Activated T-helper 1 cell treated with anti-CD3 and anti-CD28 coated beads, Interleukin-2, amount 50 U/mL, for 16 hours (primary cell): ENCODE data around the gene GPRASP3.
"Not testable (repeated sequence)": the region's sequence is repeated elsewhere in the genome, so short reads cannot be mapped to it uniquely, and the experiment has no call there.

Experiments used
- DNase-seq, 2 donors: peaks; one replicate each; pipeline ENCODE4 v3.0.0-alpha.2; 2020; ENCODE audit warnings: low read depth in 1 of 2, low spot score in 1 of 2

Gene GPRASP3

GRCh38 chrX:102720237-102721168 lies at the start of gene GPRASP3:
Gene GPRASP3 (plus strand): TSS chrX:102720743. CDS start chrX:102748996, 28,253 bp downstream.
- DNase-seq = peak; percentile 29 to 56

- DNase-seq = no peak
Observed at GRCh38 chrX:102672856-102673255, 47.7 kb upstream of the GPRASP3 start.

DNA sequence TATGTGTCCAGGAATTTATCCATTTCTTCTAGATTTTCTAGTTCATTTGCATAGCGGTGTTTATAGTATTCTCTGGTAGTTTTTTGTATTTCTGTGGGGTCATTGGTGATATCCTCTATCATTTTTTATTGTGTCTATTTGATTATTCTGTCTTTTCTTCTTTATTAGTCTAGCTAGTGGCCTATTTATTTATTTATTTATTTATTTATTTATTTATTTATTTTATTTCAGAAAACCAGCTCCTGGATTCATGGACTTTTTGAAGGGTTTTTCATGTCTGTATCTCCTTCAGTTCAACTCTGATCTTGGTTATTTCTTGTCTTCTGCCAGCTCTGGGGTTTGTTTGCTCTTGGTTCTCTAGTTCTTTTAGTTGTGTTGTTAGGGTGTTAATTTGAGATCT lies 43.1 kb upstream of the GPRASP3 start:
- not testable (repeated sequence) for DNase-seq

- DNase-seq = no peak
Observed at GRCh38 chrX:102684772-102685520, 35.6 kb upstream of the GPRASP3 start.

- DNase-seq = no peak
Observed at GRCh38 chrX:102694749-102695148, 25.8 kb upstream of the GPRASP3 start.

GRCh38 chrX:102696306-102696705 lies 24.2 kb upstream of the GPRASP3 start:
- no peak for DNase-seq

- no peak for DNase-seq
Observed at GRCh38 chrX:102697494-102697893, 23.0 kb upstream of the GPRASP3 start.

DNA sequence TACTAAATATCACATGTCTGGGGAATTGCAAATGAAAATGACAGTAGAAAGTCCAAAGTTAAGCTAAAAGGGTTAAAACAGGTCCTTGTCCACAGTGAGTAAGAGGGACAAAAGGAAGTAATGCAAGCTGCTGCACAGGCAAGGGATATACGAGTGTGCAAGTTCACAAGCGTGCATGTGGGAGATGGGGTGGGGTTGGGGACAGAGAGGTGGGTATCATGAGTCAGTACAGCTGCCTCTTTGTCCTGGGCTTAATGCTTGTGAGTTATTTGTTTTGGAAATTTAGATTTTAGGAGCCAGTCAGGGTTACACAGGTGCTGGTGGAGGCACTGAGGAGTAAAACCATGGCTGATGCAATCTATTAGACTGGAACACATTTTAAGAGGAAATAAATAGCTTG lies 11.6 kb upstream of the GPRASP3 start:
- no peak for DNase-seq

GRCh38 chrX:102711872-102712215 lies 8.7 kb upstream of the GPRASP3 start:
- no peak for DNase-seq

GRCh38 chrX:102712216-102712966 lies 8.2 kb upstream of the GPRASP3 start, which contains the start of gene GPRASP2:
Gene GPRASP2 (plus strand): TSS chrX:102712448. CDS start chrX:102714870, 2,422 bp downstream.
- DNase-seq = no peak

DNA sequence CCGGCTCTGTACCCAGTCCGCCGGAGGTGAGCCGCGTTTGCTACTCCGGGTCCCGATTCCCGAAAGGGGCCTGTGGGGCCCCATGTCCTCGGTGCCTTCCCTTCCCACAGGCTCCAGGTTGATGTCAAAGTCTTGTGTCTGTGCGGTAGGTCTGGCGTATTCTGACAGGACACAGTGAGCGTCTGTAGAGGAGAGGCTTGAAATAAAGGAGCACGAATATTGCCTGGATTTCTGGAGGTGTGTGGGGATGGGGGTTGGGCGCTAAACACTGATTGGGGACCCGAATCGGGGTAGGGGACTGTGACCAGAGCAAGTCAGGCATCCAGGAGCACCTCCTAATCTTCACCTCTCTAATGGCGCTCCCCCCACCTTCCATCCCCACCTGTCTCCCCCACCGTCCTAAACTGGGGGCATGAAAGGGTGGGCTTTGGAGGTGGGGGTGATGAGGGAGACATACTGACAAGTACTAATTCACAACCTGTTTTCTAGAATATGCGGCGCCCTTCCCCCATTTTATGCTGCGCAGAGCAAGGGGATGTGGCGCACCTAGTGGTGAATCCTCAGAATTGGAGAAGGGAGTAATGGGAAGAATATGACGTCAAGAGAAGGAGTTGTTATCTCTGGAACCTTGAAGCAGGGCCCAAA lies 7.4 kb upstream of the GPRASP3 start:
- no peak for DNase-seq

DNA sequence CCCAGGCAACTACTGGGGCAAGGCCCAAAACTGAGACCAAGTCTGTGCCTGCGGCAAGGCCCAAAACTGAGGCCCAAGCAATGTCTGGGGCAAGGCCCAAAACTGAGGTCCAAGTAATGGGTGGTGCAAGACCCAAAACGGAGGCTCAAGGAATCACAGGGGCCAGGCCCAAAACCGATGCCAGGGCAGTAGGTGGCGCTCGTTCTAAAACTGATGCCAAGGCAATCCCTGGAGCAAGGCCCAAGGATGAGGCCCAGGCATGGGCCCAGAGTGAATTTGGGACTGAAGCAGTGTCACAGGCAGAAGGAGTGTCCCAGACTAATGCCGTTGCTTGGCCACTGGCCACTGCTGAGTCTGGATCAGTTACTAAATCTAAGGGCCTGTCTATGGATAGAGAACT lies 5.5 kb upstream of the GPRASP3 start:
- DNase-seq = no peak

DNA sequence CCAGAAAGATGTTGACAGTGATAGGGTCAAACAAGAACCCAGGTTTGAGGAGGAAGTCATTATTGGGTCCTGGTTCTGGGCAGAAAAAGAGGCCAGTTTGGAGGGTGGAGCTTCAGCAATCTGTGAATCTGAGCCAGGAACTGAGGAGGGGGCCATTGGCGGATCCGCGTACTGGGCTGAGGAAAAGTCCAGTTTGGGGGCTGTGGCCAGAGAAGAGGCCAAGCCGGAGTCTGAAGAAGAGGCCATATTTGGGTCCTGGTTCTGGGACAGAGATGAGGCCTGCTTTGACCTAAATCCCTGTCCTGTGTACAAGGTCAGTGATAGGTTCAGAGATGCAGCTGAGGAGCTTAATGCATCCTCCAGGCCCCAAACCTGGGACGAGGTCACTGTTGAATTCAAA lies 4.6 kb upstream of the GPRASP3 start:
- DNase-seq = no peak

DNA sequence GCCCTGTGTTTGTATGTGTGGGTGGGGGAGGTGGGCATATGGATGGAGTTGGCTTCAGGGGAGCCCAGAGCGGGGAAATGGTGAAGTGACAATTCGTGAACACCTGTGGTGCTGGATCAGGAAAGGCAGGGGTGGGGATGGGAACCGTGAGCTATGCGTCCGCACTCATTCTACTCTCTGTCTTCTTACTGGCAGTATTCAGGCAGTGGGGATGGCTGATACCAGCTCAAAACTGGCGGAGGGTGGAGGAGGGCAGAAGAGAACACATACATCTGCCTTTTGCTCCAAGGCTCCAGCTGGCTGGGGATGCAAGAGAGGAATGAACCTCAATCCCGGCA lies 595 bp downstream of the GPRASP3 start:
- not testable (repeated sequence) for DNase-seq

- DNase-seq = no peak
Observed at GRCh38 chrX:102723456-102723855, 2.9 kb downstream of the GPRASP3 start.

GRCh38 chrX:102727761-102728160 lies 7.2 kb downstream of the GPRASP3 start:
- DNase-seq = no peak

DNA sequence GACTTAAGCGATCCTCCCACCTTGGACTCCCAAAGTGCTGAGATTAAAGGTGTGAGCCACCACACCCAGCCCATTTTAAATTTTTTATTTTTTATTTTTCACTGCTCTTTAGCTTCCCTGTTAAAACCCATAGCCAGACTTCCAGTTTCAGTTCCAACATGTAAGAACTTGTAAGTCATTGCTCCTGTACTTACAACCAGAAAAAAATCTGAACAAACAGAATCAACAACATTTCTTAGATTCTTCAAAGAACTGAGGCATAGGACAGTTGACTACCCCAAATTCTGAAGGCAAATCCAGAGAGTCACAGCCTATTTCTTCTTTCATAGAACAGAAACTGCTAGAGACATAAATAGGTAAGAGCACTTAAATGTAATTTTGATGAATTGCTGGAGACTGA lies 8.1 kb downstream of the GPRASP3 start:
- no peak for DNase-seq

DNA sequence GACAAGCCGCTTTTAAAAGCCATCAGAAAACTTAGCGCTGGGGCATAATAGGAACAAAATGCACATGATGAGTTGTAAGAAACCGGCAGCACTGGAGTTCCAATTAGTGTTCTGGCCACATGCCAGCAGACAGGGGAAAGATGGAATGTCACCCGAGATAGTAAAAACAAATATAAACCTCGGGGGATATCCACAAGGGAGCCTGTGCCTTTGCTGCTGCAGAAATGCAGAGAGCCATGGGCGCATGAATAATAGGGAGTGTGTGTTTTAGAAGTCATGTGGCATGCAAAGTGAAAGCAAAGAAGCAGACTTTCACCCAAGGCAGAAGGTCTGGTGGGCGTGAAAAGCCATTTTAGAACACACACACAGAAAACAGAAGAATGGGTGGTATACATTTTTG lies 19.1 kb downstream of the GPRASP3 start:
- no peak for DNase-seq

- DNase-seq = no peak
Observed at GRCh38 chrX:102744307-102744706, 23.8 kb downstream of the GPRASP3 start.

DNA sequence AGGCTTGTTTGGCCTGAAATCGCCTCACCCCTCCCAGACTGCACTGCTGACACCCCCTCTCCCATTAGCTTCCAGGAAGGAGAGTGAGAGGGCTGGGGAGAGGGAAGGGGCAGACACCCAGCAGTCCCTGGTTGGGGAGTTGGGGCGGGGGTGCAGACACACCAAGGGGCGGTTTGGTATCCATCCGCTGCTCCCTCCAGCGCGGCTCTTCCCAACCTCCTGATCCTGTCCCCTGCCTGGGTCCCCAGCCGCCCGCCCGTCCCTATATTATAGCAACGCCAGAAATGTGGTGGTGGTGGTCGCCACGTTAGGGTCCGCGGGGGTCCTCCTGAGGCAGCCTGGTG lies 24.9 kb downstream of the GPRASP3 start:
- no peak for DNase-seq
